GM12872 (cell line): ENCODE measurements around the gene SLC15A4.

Experiments used
- TF ChIP-seq, protein P1 (sequence below): IDR thresholded peaks from 3 replicates; pipeline ENCODE4 v1.5.1; 2011; ENCODE audit warnings: low read depth, mild to moderate bottlenecking, low read length, moderate library complexity; ENCODE audit not compliant: insufficient read depth

SLC15A4 gene

DNA sequence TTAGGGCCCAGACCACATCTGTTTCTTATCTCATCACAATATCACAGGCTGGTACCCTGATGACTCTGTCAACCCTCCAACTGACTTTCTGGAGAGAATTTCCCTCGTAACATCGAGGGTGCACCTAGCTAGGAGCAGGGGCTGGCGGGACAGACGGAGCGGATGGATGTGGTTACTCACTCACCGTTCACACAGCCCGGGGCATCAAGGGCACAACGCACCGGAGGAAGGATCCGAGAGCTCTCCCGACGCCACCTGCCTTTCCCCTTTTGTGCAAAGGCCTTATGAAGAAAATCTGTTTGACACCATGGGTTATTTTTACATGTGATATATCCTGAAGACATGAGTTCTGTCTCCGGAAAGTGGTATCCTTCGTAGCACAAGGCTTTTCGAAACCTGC, 31.4 kb downstream of the SLC15A4 start:
- TF ChIP-seq, protein P1, sequence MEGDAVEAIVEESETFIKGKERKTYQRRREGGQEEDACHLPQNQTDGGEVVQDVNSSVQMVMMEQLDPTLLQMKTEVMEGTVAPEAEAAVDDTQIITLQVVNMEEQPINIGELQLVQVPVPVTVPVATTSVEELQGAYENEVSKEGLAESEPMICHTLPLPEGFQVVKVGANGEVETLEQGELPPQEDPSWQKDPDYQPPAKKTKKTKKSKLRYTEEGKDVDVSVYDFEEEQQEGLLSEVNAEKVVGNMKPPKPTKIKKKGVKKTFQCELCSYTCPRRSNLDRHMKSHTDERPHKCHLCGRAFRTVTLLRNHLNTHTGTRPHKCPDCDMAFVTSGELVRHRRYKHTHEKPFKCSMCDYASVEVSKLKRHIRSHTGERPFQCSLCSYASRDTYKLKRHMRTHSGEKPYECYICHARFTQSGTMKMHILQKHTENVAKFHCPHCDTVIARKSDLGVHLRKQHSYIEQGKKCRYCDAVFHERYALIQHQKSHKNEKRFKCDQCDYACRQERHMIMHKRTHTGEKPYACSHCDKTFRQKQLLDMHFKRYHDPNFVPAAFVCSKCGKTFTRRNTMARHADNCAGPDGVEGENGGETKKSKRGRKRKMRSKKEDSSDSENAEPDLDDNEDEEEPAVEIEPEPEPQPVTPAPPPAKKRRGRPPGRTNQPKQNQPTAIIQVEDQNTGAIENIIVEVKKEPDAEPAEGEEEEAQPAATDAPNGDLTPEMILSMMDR = no peak

DNA sequence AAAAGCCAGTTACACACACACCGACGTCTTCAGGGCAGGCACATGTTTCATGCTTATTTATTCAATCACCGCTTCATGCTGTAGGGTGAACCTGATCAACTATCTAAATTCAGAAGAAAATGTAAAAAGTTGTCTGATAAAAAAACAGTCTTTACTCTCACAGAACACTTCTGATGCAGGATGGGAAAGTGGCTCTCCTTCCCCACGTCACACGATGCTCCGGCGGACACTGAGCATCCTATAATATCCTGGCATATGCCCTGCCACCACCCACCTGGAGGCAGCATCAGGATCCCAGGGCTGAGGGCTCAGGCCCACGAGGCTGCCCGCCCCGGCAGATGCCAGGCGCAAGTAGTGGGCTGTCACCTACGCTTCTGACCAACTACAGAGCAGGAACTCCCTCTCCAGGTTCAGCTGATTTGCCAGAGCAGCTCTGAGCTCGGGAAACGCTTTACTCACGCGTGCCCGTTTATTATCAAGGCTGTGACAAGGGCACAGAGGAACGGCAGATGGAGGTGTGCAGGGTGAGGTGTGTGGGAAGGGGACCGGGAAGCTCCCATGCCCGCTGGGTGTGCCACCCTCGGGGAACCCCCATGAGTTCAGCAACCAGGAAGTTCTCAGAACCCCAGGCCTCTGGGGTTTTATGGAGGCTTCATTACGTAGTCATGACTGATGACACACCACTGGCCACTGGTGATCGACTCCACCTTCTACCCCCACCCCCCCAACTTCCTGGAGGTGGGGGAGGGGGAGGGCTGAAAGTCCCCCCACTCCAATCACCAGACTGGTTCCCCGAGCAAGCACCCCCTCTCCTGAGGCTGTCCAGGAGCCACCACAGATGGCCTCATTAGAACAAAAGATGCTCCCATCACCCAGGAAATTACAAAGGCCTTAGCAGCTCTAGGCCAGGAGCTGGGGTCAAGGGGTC, 32.1 kb downstream of the SLC15A4 start:
- TF ChIP-seq, protein P1 = no peak

DNA sequence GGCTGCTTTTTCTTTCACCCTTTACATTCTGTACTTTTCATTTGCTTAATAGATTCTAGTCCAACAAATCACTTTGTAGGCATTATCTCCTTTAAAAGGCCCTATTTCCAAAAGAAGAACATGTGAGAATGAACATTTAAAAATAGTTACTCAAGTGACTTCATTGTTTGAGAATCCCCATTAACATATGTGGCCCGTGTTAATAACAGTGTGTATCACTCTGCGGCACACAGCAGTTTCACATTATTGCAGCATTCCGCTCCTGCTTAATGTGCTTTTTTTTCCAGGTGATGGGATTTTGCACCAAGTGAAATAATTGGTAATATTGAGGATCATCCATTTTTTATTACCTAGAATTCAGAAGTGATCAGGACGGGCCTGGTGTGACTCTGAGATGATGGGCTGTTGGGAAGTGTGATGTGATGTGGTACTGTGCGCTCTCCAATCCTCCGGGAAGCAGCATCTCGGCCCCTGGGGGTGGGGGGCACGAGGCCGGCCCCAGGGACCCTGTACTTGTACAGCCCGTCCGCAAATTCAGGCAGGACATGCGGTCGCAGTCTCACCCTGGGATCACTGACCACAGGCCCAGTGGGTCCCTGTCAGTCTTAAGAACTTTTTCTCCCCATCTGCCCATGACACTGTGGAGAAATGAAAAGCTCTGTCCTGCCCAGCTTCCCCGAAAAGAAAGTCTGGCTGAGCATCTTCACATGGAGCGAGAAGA, 32.9 kb downstream of the SLC15A4 start:
- TF ChIP-seq, protein P1 = no peak

DNA sequence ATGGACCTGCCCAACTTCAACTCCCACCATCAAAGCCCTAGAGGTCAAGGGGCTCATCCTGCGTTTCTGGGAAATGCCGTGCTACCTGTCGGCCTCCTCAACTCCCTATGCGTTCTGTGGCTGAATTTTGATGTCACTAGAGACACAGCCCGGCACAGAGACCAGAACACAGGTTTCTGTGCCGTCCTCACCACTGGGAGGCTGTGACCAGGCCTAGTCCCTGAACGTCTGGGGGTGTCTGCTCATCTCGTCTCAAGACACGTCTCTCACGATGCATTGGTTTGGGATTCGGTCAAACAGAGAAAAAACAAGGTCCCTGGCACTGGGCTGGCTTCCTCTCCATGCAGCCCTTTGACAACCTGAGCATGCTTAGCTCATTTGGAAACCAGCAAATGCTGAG, 33.5 kb downstream of the SLC15A4 start:
- TF ChIP-seq, protein P1 = no peak

DNA sequence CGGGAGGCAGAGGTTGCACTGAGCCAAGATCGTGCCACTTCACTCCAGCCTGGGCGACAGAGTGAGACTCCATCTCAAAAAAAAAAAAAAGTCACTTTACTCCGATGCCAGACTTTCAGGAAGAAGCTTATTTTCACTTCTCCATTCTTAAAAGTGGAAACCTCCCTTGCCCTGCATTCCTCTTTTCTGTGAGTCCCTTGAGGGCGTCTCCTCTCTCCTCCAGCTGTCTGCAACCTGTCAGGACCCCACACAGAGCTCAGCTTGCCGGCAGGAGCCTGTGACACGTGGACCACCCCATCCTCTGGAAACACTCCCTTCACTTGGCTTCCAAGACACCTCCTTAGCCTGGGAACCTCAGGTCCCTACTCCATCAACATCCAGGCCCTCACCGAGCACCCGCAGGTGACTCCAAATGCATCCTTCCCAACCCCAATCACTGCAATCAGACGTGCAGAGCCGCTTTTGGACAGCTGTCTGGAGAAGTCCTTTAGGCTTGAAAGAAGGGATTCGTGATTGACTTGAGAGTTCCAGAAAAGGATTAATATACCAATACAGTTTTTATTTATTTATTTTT, 34.3 kb downstream of the SLC15A4 start:
- TF ChIP-seq, protein P1 = no peak

DNA sequence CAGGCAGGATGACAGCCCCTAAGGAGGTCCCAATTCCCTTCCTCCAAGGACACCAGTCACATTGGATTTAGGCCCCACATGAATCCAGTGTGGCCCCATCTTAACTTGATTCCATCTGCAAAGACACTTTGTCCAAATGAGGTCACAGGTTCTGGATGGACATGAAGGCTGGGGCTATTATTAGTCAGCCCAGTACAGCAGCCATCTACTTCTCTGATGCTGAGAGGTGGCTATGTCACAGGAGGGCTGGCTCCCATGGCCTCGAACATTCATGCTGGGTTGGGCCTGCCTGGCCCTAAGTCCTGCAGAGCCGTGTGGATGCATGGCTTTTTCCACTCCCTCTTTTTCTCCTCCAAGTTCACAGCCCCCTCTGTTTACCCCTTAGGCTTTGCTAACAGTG, 35.9 kb downstream of the SLC15A4 start:
- TF ChIP-seq, protein P1 = no peak

DNA sequence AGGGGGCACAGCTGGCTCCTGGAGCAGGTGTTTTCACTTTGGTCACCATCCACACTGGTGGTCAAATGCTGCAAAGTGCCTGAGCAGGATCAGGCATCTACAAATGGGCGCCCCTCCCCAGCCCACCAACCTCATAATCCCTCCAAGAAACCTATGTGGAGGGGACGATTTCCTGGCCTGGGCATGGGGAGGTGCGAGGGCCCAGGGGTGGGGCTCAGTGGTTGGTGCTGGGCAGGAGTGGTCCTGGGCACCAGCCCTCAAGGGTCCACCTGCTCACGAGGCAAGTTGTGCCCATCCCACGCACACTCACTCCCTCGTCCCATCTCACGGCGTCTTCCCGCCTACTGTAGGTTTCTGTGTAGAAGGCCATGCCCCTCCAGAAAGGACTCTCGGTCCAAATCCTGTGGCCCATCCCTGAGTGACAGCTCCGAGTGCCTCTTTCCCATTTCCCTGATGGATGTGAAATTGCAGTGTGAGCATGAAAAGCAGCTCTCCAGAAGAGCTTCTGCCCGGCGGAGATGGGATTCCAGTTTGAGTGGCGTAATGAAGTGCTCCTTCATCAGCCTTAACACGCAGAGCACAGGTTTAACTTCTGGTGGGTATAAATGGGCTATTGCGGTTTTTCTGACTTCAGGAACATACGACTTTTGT, 36.9 kb downstream of the SLC15A4 start:
- TF ChIP-seq, protein P1 = no peak
